Small intestine (tissue), 7 donors: ENCODE data around the gene TANC1. TPM values are rescaled to one million over a fixed set of nuclear protein-coding genes. Genes with fewer than 3 reads are reported as not detected.

ENCODE experiments used
- DNase-seq, 2 donors: peaks; one replicate each; pipeline versions ENCODE4 v3.0.0 to v3.0.0-alpha.2; 2013
- FAIRE-seq: peaks from 2 replicates; lab custom pipeline; 2012; peaks lifted over from hg19 to GRCh38; lab: Jason Lieb, UNC
- H3K27ac ChIP-seq, 3 donors: one replicate each; pipeline ENCODE4 v1.5.1; 2013; ENCODE audit warnings: low read length in 2 of 3, mild to moderate bottlenecking in 2 of 3, control low read depth in 1 of 3, inconsistent platforms in 1 of 3, low read depth in 1 of 3, moderate library complexity in 1 of 3
- H3K27me3 ChIP-seq, 3 donors: one replicate each; pipeline ENCODE4 v1.6.1; 2013; ENCODE audit warnings: low read length in 3 of 3, inconsistent platforms in 1 of 3; ENCODE audit not compliant: control insufficient read depth in 3 of 3, insufficient read depth in 3 of 3
- H3K36me3 ChIP-seq, 3 donors: one replicate each; pipeline ENCODE4 v1.6.1; 2013; ENCODE audit warnings: low read length in 3 of 3, inconsistent platforms in 1 of 3, low read depth in 1 of 3, mild to moderate bottlenecking in 1 of 3, moderate library complexity in 1 of 3; ENCODE audit not compliant: control insufficient read depth in 3 of 3, insufficient read depth in 2 of 3
- H3K4me1 ChIP-seq, 3 donors: one replicate each; pipeline ENCODE4 v1.6.1; 2013; ENCODE audit warnings: low read length in 2 of 3, inconsistent platforms in 1 of 3, low read depth in 1 of 3, mild to moderate bottlenecking in 1 of 3, moderate library complexity in 1 of 3; ENCODE audit not compliant: control insufficient read depth in 3 of 3, insufficient read depth in 2 of 3
- H3K4me3 ChIP-seq, 3 donors: one replicate each; pipeline ENCODE4 v1.5.1; 2013; ENCODE audit warnings: low read length in 3 of 3, control low read depth in 1 of 3, inconsistent platforms in 1 of 3, low read depth in 1 of 3, mild to moderate bottlenecking in 1 of 3, moderate library complexity in 1 of 3
- H3K9me3 ChIP-seq, 2 donors: one replicate each; pipeline ENCODE4 v1.6.1; 2013; ENCODE audit warnings: low read depth in 1 of 2, low read length in 1 of 2; ENCODE audit not compliant: control insufficient read depth in 2 of 2, insufficient read depth in 1 of 2
- WGBS, 3 donors: extraction: QIAGEN DNeasy Blood & Tissue Kit; methylation state at CpG; one replicate each; pipeline ENCODE4 v1.1.7; 2013; 5-methylcytosine and 5-hydroxymethylcytosine counted together
- polyA plus RNA-seq, 4 donors: library from polyadenylated mRNA; stranded (reverse) in 3 of 4; unstranded in 1 of 4; fragments of 200-250 nt in 3 of 4; fragments of 120-200 nt in 1 of 4; gene quantifications; one replicate each; pipeline versions ENCODE4 v1.2.1 to v1.2.3, GENCODE V29; 2013
- donor health status: healthy with polysubstance abuse.
- donor health status: control.
- donor health status: control.
- donor health status: Bipolar disorder and iron deficiency.
- donor health status: healthy.

TANC1 gene
- polyA plus RNA-seq, 4 donors = 7.4 to 14.7 (median 8.8) TPM

DNA sequence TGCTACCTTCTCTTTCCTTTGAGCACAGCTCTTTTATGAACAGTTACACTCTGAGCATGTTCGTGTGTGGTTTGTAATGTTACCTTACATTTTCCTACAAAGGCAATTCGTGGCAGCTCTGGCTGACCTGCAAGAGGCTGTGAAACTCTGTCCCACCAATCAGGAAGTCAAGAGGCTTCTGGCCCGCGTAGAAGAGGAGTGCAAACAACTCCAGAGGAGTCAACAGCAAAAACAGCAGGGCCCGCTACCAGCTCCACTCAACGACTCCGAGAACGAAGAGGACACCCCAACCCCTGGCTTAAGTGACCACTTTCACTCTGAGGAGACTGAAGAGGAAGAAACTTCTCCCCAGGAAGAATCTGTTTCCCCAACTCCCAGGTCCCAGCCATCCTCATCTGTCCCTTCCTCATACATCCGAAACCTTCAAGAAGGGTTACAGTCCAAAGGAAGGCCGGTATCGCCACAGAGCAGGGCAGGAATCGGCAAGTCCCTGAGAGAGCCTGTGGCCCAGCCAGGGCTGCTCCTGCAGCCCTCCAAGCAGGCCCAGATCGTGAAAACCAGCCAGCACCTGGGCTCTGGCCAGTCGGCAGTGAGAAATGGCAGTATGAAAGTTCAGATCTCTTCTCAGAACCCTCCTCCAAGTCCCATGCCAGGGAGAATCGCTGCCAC, 261.2 kb downstream of the TANC1 start:
- no peaks in the 10 kb centered on the region for H3K4me1 ChIP-seq
- no peak overlapping the region for H3K4me3 ChIP-seq
- peaks cover 5 to 53% (median 7%) of the 10 kb centered on the region in 3 donors for H3K36me3 ChIP-seq
- WGBS, 3 donors = 89 to 94% (median 92%) methylated on average over 15 of the region's 15 CpGs
- no peak overlapping the region for H3K27ac ChIP-seq
- DNase-seq = no peak
- H3K9me3 ChIP-seq = no peaks in the 10 kb centered on the region
- H3K27me3 ChIP-seq = no peaks in the 10 kb centered on the region
- FAIRE-seq = no peak

- Histone ChIP-seq H3K36me3 (peaks cover 4 to 48% (median 9%) of the 10 kb centered on the region in 3 donors), H3K9me3 (no peaks in the 10 kb centered on the region), H3K27me3 (no peaks in the 10 kb centered on the region), H3K4me3 (no peak overlapping the region), H3K27ac (no peak overlapping the region), H3K4me1 (no peaks in the 10 kb centered on the region)
- DNase-seq = no peak
- 94 to 96% (median 96%) methylated on average over 19 of the region's 19 CpGs for WGBS, 3 donors
- no peak for FAIRE-seq
These were observed 261.9 kb downstream of the TANC1 start for GRCh38 chr2:159230145-159230877.

DNA sequence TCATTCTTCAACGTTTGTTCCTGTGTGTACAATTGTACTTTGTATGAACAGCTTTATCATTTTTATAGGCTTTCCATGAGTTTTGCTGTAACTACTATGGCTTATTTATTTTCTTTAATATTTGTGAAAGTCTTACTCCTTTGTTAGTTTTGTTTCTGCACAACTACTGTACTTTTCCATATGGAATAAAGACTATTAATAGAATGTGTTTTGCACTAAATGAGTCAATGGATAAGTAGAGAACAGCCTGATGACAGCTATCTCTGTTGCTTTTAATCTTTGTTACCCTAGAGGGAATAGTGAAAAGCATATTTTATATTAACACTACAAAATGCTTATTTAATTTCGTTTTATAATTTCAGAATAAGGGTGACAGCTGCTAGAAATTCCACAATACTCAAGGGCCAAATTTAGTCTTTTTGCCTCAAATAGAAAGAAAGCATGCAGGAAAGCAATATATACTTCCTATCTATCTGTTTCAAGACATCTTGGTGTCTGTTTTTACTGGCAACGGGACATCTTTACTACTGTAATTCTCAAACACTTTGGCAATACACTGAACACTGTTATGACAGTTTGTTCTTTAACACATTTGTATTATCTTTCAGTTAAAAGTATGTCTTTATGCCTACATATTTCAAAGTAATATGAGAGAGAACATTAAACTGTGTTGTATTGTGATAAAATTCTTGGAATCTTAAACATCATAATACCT, 264.2 kb downstream of the TANC1 start:
- peaks cover 4 to 43% (median 16%) of the 10 kb centered on the region in 3 donors for H3K36me3 ChIP-seq
- FAIRE-seq (no peak), DNase-seq (no peak)
- 47 to 61% (median 52%) methylated on average over 3 of the region's 3 CpGs for WGBS, 3 donors
- no peaks in the 10 kb centered on the region for H3K27me3 ChIP-seq
- H3K4me1 ChIP-seq = no peaks in the 10 kb centered on the region
- H3K9me3 ChIP-seq = no peaks in the 10 kb centered on the region
- H3K27ac ChIP-seq = no peak overlapping the region
- H3K4me3 ChIP-seq = no peak overlapping the region

DNA sequence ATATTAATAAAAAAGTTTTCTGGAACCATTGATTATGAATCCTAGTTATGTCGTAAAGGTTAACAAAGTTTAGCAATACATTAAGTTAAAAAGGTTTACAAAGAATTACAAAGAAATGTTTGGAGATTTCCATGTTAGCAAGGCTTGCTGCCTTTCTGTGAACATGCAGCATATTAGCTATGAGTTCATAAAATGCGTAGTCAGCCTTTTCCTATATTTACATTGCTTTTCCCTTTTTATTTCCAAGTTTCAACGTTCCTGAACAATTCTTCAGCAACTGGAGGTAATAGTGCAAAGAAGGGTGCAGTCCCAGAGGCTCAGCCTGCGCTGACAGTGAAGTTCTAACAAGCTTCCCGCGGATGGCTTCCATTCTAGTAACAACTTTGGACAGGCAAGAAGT, 266.4 kb downstream of the TANC1 start:
- FAIRE-seq (no peak), DNase-seq (no peak)
- Histone ChIP-seq H3K27ac (no peak overlapping the region), H3K4me1 (no peaks in the 10 kb centered on the region), H3K4me3 (no peak overlapping the region), H3K9me3 (no peaks in the 10 kb centered on the region), H3K27me3 (no peaks in the 10 kb centered on the region), H3K36me3 (peaks cover 6 to 37% (median 11%) of the 10 kb centered on the region in 3 donors)
- 90 to 91% (median 90%) methylated on average over 6 of the region's 6 CpGs for WGBS, 3 donors

GRCh38 chr2:159243529-159243928, 275.1 kb downstream of the TANC1 start:
- Histone ChIP-seq H3K27ac (no peak overlapping the region), H3K4me1 (no peaks in the 10 kb centered on the region), H3K27me3 (no peaks in the 10 kb centered on the region), H3K36me3 (peaks cover 0 to 21% (median 12%) of the 10 kb centered on the region in 3 donors), H3K9me3 (peaks cover 0 to 6% of the 10 kb centered on the region in 2 donors), H3K4me3 (no peak overlapping the region)
- DNase-seq (no peak), FAIRE-seq (no peak)

DNA sequence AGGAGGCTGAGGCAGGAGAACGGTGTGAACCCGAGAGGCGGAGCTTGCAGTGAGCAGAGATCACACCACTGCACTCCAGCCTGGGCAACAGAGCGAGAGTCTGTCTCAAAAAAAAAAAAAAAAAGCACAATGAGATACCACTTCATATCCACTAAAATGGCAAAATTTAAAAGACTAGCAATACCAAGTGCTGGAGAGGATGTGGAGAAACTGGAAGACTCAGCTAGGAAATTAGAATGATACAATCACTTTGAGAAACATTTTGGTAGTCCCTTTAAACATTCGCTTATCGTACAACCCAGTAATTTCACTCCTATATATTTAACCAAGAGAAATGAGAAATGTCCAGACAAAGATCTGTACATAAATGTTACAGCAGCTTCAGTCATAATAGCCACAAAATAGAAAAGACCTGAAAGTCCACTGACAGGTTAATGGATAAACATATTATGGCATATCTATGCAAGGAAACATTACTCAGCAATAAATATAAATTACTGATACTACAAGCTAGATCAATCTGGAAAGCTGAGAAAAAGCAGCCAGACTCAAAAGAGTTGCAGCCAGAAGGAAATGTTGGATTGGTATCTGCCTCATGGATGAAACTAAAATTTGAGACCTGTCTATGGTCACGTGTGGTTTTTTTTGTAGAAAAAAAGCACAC, 278.0 kb downstream of the TANC1 start:
- Histone ChIP-seq H3K27me3 (no peaks in the 10 kb centered on the region), H3K4me1 (no peaks in the 10 kb centered on the region), H3K4me3 (no peak overlapping the region), H3K27ac (no peak overlapping the region), H3K36me3 (peaks cover 0 to 15% (median 4%) of the 10 kb centered on the region in 3 donors), H3K9me3 (peaks cover 0 to 6% of the 10 kb centered on the region in 2 donors)
- 83 to 95% (median 85%) methylated on average over 7 of the region's 7 CpGs for WGBS, 3 donors
- DNase-seq (no peak), FAIRE-seq (no peak)

GRCh38 chr2:159249990-159250715, 281.7 kb downstream of the TANC1 start:
- 31 to 54% (median 48%) methylated on average over 7 of the region's 7 CpGs for WGBS, 3 donors
- peak overlapping the region in 1 of 3 donors; percentile 21 for H3K27ac ChIP-seq

More at GRCh38 chr2:159249990-159250715, 281.7 kb downstream of the TANC1 start:
- Histone ChIP-seq H3K4me3 (no peak overlapping the region), H3K4me1 (no peaks in the 10 kb centered on the region), H3K36me3 (peaks cover 0 to 20% (median 2%) of the 10 kb centered on the region in 3 donors), H3K27me3 (no peaks in the 10 kb centered on the region), H3K9me3 (peaks cover 0 to 2% of the 10 kb centered on the region in 2 donors)
- DNase-seq (peak; percentile 39 to 69), FAIRE-seq (no peak)
